CD4-positive, alpha-beta T cell treated with Interleukin-21 for 1 hour (primary cell): ENCODE data around the gene TMEM131.

Source experiments
- DNase-seq: peaks from one replicate; pipeline ENCODE4 v3.0.0-alpha.2; 2020

TMEM131 gene

DNA sequence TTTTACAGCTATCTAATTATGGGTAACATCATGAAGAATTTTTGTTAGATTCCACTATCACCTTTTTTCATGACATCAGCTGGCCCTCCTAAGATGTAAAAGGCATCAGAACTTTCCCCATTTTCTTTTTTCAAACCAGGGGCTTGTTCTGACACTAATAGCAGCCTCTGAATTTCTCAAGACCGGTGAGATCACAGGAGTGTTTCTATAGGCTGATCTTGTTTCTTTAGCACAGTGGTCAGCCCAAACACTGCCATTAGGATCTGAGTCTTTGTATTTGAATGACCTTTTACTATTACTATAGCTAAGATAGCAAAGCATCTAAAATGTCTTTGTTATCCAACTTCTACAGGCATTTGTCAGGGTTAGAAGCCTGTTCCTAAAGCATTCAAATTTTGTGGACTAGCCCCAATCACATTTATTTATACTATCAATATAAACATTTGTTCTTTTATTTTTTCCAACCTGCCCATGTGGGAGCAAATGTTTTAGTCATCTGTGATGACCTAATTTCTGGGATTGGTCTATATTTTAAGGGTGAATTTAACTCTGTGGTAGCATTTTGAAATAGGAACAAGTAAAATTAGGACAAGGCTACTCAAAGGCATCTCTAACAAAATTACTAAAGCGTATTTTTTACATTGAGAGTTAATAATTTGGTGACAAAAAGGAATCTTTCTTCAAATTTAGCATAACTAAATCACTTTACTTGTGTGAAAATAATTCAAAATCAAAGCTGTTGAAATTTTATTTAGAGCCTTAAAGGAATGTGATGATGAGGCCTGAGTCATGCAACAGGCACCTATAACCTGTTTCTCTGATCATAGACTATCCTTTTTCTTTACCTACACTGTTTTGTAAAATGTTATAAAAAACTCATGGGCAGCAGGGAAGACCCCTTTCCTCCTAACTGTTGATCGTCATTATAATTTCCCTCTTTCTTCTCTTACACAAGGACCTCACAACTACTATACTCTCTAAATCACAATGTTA, 243.1 kb downstream of the TMEM131 start:
- no peak for DNase-seq

DNA sequence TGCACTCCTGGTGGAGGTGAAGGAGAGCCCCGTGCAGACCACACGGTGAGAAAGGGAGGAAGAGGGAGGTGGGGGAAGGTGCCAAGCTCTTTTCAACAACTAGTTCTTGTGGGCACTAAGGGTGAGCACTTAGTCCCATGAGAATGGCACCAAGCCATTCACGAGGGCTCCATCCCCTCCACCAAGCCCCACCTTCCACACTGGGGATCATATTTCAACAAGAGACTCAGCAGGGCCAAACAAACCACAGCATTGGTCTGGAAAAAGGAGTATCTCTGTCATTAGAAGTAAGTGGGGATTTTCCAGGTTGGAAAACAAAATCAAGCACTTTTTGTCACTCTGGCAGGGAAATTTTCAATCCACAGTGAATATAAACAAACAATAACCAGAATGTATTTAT, 244.0 kb downstream of the TMEM131 start:
- no peak for DNase-seq

DNA sequence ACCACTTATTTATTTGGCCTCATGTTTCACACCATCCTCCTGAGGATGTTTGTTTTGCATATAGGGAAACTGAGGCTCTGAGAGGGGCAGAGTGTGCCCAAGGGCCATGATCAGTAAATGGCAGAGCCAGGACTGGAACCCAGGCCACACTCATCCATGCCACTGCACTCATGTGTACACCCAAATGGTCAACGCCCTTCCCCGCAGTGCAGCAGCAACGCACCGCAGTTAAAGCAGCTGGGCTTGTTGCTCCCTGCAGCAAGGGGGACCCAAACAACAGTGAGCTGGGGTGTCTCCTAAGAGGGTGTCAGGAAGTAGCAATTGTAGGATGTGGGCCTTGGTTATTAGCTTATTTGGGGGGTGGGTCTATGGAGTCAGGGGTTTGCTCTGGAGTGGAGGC, 245.7 kb downstream of the TMEM131 start:
- DNase-seq = no peak

DNA sequence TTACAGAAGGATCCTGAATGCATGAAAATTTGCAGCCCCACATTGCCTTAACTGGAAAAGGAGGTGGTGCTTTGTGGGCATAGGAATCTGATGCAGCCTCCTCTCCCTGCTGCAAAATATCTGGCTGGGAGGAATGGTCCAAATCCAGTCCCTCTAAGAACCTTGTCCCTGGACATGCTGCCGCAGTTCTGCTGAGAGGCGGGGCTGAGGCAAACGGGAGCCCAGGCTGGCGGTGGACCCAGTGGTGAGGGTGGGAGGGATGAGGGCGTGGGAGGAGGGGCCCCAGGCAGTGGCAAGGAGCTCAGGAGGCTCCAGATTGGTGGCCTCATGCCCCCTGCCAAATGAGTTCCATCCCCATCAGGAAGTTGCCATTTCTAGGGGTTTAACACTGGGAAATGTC, 246.2 kb downstream of the TMEM131 start:
- DNase-seq = no peak

DNA sequence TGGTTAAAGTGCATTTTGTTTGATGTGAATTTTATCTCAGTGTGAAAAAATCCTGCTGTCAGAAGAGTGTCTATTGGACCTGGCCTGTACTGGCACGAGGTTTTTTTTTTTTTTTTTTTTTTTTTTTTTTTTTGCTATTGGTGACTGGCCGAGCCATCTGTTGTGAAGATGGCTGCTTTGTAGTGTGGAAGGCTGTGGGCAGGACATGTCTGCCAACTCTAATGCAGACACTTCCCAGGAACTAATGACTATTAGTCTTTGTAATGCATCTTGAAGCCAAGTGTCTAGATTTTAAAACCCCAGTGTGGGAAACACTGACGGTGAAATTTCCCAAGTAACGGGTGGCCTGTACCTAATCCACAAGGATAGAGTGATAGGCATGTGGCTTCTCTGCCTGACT, 248.0 kb downstream of the TMEM131 start:
- no peak for DNase-seq

DNA sequence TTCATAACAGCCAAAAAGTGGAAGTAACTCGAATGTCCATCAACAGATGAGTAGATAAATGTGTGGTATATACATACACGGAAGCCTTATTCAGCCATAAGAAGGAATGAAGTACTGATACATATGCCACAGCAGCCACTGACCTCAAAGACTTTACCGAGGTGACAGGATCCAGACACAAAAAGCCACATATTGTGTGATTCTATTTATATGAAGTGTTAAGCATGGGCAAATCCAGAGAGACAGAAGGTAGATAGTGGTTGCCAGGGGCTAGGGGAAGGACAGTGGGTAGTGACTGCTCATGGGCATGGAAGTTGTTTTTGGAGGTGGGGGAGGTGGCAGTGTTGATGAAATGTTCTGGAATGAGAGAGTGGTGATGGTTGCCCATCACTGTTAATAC, 248.5 kb downstream of the TMEM131 start:
- peak; percentile 30 for DNase-seq

DNA sequence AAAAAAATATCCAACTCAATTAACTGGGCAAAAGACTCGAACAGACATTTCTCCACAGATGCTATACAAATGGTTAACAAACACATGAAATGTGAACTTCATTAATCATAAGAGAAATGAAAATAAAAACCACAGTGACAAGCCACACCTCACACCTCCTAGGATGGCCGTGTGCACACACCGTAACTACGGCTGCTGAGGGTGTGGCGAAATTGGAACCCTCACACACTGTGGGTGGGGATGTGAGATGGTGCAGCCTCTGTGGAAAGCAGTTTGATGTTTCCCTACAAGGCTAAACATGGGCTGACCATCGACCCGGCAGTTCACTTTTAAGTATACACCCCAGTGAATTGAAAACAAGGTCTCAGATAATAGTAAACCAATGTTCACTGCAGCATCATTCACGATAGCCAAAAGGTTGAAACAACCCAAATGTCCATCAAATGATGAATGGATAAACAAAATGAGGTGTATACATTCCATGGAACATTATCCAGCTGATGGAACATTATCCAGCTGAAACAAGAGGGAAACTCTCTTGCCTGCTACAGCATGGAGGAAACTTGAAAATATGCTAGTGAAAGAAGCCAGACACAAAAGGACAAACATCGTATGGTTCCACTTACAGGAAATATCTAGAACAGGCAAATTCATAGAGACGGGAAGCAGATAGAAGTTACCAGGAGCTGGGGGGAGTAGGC, 250.1 kb downstream of the TMEM131 start:
- peak; percentile 62 for DNase-seq

DNA sequence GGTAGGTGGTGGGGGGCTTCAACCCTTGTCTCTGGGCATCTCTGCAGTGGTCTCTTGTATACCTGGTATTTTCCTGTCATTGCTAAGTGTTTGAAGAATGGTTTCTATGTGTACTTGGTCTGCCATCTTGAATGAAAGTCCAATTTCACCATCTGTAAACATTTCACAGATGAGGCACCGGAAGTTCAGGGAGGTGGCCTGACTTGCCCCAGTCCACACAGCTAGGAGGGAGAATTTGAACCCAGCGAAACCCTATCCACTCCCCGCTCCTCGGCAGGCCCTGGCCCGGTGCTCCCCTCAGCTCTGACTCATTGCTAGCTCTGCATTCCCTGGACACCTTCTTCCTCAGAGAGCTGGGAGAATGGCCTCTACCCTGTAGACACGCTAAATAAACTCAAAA, 251.8 kb downstream of the TMEM131 start:
- DNase-seq = no peak

DNA sequence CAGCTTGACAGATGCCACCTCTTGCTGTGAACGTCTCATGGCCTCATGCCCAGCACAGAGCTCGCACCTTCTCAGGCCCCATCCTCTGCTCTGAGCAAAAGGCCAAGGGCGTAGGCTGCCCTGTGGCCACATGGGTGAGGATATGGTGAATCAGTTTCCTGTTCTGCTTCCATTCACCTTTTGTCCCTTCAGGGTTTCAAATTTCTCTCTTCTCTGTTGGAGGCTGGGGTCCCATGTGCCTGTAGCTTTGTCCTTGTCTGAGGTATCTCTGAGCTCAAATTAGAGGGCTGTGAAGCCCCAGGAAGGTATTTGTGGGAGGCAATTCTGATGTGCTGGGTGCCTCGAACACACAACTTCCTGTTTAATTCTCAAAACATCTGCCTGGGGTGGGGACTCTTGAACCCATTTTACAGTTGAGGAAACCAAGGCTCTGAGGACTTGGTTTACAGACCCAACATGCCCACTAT, 253.3 kb downstream of the TMEM131 start:
- peak; percentile 42 for DNase-seq

DNA sequence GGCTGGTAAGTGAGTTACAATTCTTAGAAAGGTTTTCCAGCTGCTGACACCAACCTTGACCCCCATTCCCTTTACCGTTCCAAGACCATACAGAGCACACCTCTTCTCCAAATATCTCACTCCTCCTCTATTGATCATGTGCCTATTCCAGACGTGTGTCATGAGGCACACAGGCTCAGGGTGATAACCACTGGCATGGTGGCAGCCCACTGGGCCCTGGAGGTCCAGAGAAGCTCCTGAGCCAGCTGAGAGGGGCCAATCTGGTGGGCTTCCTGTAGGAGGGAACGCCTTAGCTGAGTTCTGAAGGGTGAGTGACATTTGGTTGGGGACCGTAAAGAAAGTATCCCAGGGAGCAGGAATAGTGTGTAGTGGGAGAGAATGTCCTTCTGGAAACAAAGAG, 254.1 kb downstream of the TMEM131 start:
- DNase-seq = no peak

DNA sequence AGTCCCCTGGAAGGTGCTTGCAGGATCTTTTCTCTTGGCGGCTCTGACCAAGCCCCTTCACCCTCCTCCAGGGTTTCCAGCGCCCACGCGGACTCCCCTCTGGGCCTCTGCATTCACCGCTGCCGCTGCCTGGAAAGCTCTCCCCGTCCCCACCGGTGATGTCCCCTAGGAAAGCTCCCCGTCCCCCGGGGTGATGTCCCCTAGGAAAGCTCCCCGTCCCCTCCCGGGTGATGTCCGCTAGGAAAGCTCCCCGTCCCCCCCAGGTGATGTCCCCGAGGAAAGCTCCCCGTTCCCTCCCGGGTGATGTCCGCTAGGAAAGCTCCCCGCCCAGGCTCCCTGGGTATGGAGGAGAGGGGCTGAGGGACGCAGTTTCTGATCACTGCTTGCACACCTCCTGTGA, 254.5 kb downstream of the TMEM131 start:
- DNase-seq = no peak

DNA sequence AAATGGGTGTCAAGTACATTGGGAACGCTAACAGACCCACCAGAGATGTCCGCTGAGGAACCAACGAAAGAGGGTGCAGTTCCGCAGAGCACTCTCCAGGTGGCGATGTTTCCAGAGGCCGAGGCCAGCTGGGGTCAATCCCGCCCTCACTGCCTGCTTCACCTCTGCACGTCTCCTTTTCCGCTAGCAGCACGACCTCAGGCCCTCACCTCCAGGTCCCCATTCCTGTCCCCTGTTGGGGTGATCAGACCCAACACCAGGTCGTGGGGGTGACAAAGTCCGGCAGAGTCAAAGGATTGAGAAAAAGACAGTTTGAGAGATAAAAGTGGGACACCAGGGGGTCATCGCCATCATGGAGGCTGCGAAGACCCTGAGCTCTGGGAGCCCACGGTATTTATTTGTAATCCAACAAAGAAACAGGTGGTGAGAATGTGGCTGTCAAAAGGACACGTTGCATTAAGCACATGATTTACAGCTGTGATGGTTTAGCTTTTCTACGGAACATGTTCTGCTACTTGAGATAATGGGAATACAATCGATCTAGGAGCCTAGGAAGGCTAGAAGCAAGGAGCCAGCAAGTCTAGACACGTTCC, 255.1 kb downstream of the TMEM131 start:
- DNase-seq = peak; percentile 53

DNA sequence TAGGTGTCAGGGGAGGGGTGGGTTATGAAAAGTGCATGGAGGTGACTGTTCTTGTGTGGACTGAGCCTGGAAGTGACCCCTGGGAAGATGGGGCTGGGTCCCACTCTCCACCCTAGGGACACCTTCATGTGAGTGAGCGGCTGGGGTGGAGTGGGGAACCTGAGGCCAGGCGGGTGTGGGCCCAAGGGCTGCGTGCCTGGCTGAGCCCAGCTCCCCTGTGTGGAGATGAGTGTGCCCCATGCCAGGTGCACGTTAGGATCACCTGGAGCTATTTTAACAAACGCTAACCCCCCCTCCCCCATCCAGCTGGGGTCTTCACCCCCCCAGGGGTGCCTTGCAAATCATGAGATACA, 255.9 kb downstream of the TMEM131 start:
- DNase-seq = no peak

DNA sequence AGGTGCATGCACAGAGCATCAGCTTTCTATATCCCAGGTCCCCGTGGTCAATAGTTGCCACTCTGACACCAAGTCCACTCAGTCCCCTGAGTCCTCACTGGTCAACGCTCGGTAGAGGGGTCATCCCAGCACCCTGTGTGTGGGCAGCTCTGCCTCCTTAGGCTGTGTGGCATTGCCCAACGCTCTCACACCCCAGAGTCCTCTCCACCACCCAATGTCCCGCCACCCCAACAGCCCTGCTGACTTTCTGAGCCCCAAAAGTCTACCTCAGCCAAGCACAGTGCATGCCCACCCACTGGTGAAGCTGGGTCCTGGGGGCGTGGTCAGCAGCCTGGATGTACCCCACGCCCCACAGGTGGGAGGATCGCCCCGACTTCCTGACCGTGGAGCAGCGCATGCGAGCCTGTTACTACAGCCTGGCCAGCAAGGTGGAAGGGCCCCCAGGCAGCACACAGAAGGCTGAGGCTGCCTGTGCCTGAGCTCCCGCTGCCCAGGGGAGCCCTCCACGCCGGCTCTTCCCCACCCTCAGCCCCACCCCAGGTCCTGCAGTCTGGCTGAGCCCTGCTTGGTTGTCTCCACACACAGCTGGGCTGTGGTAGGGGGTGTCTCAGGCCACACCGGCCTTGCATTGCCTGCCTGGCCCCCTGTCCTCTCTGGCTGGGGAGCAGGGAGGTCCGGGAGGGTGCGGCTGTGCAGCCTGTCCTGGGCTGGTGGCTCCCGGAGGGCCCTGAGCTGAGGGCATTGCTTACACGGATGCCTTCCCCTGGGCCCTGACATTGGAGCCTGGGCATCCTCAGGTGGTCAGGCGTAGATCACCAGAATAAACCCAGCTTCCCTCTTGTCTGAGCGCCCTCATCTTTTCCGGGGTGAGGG, 256.5 kb downstream of the TMEM131 start:
- DNase-seq = no peak

DNA sequence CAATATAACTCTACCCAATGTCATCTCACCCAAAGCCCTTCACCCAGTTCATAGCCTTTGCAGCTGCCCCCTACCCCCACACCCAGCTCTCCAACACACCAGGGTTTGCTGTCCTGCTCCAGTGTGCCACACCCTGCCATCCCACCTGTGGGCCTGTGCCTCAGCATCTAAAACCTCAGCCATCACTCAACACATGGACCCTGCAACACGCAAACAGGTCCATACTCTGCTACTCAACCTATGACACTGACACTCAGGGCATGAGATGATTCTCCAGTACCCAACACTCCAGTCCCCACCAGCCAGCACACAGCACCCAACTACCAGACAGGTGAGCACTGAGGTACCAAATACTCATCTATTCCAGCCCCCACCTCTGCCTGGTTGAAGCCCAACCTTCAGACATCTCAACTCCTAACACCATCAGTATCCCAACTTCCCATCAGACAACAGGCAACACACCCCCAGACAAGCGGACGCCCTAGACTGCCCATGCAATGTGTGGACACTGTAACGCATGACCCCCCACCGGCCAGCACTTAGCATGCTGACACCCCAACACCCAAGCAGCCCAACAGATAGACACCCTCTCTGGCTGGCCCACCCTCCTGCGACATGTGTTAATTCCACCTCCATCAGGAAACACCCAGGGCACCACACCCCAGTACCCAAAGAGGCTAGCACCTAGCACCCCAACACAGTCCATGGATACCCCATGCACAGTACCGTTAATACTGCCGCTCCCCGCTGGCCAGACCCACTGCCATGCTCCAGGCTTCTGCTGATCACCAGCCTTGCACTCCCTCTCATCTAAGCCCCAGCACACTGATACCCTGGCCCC, 257.3 kb downstream of the TMEM131 start:
- DNase-seq = no peak

DNA sequence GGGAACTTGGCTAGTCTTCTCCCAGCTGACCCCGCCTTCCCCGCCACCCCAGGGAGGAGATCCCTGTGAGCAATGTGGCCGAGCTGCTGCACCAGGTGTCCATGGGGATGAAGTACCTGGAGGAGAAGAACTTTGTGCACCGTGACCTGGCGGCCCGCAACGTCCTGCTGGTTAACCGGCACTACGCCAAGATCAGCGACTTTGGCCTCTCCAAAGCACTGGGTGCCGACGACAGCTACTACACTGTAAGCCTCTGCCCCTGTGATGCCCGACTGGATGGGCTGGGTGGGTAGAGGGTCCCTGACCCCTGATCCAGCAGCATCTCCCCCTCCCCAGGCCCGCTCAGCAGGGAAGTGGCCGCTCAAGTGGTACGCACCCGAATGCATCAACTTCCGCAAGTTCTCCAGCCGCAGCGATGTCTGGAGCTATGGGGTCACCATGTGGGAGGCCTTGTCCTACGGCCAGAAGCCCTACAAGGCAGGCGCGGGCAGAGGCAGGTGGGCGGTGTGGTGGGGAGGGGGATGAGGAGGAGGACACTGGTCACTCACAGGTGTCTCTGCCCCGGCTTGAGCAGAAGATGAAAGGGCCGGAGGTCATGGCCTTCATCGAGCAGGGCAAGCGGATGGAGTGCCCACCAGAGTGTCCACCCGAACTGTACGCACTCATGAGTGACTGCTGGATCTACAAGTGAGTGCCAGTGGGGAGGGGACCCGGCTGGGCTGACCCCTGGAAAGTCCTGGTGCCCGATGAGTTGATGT, 258.1 kb downstream of the TMEM131 start:
- no peak for DNase-seq

DNA sequence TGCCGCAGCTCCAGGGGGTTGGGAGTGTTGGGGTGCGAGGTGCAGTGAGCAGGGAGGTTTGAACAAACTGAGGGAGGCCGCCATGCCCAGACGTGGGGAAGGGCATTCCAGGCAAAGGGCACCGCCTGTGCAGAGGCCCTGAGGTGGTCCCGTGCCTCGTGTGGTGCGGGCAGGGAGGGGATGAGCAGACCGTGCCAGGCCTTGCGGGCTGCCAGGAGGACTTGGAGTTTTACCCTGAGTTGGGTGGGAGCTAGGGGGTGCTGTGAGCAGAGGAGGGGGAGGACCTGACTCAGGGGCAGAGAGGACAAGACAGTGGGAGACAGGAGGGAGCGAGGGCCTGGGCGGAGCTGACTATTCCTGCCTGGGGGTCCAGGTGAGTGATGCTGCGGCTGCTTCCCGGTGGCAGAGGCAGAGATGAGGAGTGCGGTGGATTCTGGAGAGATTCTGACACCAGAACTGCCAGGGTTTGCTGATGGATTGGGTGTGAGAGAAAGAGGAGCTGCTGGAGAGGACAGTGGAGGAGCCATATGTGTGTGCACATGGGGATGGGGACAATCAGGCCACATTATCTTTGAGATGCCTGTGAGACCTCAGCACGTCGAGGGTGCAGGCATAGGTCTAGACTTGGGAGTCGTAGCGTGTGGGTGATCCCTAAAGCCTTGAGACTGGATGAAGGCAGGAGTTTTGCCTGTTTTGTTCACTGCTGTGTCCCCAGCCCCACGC, 259.0 kb downstream of the TMEM131 start:
- no peak for DNase-seq

DNA sequence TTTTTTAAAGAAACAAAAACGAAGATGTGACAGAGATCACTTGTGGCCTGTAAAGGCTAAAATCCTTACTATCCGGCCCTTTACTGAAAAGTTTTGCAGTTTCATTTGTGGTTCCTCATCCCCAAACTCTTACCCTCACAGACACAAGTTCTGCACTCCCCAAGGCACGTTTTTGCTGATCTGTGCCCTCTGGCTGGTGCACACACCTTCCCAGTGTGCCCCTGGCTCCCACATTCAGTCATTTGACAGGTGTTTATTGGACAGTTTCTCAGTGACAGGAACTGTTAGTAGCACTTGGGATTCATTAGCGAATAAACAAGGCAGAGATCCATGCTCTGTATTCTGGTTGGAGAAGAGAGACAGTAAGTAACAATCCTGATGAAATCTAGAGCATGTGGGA, 259.6 kb downstream of the TMEM131 start:
- DNase-seq = no peak

DNA sequence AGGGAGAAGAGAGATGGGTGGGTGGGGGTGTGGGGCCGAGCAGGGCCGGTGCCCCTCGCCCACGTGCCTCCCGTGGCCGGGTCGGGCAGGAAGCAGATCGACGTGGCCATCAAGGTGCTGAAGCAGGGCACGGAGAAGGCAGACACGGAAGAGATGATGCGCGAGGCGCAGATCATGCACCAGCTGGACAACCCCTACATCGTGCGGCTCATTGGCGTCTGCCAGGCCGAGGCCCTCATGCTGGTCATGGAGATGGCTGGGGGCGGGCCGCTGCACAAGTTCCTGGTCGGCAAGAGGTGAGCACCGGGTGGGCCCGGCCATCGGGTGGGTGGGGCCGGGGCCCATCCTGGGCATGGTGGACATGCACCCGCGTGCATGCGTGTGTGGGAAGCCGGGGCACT, 260.6 kb downstream of the TMEM131 start:
- no peak for DNase-seq
